Measurements from ENCODE around the gene SLC6A12.

SLC6A12 gene

DNA sequence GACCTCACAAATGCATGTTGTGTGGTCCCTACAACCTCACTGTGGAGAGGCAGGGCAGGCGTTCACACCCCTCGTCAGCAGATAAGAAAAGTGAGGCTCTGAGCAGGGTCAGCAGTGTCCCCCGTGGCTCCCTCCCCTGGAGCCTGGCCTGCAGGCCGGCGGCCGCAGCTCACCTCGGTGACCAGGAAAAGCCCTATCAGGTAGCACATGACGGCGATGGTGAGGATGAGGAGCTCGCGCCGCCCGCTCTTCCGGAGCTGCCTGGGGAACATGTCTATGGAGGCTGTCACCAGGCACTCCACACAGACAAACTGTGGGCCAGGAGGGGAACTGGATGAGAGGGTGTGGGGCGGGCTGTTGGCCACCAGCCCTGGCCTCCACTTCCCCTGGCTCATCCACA is 18.0 kb downstream of the SLC6A12 start:
- no peak overlapping the region for H3K4me3 ChIP-seq (ENCODE audit: low read depth, low read length)
- DNase-seq (ENCODE audit: low read depth) = no peak
- TF ChIP-seq, protein P1, sequence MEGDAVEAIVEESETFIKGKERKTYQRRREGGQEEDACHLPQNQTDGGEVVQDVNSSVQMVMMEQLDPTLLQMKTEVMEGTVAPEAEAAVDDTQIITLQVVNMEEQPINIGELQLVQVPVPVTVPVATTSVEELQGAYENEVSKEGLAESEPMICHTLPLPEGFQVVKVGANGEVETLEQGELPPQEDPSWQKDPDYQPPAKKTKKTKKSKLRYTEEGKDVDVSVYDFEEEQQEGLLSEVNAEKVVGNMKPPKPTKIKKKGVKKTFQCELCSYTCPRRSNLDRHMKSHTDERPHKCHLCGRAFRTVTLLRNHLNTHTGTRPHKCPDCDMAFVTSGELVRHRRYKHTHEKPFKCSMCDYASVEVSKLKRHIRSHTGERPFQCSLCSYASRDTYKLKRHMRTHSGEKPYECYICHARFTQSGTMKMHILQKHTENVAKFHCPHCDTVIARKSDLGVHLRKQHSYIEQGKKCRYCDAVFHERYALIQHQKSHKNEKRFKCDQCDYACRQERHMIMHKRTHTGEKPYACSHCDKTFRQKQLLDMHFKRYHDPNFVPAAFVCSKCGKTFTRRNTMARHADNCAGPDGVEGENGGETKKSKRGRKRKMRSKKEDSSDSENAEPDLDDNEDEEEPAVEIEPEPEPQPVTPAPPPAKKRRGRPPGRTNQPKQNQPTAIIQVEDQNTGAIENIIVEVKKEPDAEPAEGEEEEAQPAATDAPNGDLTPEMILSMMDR (IDR thresholded peaks at IDR 0.05; ENCODE audit: insufficient read depth, low read depth, low read length, missing control alignments) = no peak

DNA sequence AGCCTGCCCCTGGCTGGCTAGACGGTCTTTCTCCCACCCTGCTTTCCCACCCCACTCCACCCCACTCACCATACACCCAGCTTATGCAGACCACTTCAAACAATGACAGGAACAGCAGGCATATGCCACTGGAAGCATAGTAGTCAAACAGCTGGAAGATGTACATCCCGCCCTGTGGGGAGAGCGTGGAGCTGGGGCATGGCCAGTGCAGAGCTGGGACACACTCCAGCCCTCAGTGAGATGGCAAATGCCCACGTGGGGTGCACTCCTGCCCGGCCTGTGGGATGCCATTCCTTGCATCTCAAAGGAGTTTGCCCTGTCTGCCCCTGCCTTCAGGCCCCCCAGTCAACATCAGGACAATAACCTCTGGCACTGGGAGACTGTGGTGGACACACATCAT is 18.8 kb downstream of the SLC6A12 start:
- DNase-seq (ENCODE audit: low read depth) = no peak
- TF ChIP-seq, protein P1 (IDR thresholded peaks at IDR 0.05; ENCODE audit: insufficient read depth, low read depth, low read length, missing control alignments) = no peak
- no peak overlapping the region for H3K4me3 ChIP-seq (ENCODE audit: low read depth, low read length)

DNA sequence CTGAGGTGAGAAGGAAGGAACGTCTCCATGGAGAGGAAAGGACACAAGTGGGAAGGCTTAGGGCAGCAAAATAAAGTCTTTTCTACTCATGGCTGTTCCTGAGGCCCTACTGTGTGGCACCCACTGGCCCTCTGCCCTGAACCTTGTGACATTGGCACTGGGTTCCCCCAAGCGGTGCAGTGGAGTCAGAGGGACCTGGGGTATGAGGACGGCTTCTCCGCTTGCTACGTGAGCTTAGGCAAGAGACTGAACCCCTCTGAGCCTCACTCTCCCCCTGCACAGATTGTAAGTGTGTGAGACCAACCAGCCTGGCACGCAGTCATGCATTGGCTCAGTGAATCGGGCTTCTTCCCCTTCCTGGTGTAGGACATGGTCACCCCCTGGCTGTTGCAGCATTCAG is 19.7 kb downstream of the SLC6A12 start:
- DNase-seq (ENCODE audit: low read depth) = no peak
- no peak overlapping the region for H3K4me3 ChIP-seq (ENCODE audit: low read depth, low read length)
- TF ChIP-seq, protein P1 (IDR thresholded peaks at IDR 0.05; ENCODE audit: insufficient read depth, low read depth, low read length, missing control alignments) = no peak

DNA sequence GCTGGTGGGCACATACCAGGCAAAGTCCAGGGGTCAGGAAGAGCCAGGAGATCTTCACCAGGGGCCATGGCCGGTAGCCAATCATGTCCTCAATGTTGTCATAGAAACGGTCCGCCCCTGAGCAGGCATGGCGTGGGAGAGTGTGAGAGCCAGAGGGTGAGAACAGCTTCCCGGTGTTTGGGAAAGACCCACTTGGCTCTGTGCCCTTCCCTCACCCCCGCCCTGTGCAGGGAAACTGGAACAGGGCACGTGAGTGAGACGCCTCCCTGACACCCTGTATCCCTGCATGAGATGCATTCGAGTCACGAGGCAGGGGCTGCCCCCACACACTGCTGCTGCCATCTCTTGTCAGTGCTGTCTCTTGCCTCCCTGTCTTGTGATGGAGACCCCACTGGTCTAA is 20.7 kb downstream of the SLC6A12 start:
- no peak overlapping the region for H3K4me3 ChIP-seq (ENCODE audit: low read depth, low read length)
- TF ChIP-seq, protein P1 (IDR thresholded peaks at IDR 0.05; ENCODE audit: insufficient read depth, low read depth, low read length, missing control alignments) = no peak
- DNase-seq (ENCODE audit: low read depth) = no peak

DNA sequence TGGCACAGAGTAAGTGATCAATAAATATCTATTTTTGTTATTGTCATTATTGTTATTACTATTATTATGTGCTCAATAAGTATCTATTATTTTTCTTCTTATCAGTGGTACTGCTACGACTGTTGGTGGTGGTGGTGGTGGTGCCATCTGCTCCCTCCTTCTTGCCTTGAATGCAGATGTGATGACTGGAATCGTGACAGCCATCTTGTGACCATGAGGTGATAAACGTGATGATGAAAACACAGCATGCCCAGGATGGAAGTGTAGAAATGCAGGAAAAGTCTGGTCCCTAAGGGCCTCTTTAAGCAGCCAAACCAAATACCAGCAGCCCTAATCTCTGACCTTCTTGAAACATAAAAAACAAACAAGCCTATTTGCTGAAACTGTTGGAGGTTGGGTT is 22.4 kb downstream of the SLC6A12 start:
- DNase-seq (ENCODE audit: low read depth) = no peak
- TF ChIP-seq, protein P1 (IDR thresholded peaks at IDR 0.05; ENCODE audit: insufficient read depth, low read depth, low read length, missing control alignments) = no peak
- H3K4me3 ChIP-seq (ENCODE audit: low read depth, low read length) = no peak overlapping the region

DNA sequence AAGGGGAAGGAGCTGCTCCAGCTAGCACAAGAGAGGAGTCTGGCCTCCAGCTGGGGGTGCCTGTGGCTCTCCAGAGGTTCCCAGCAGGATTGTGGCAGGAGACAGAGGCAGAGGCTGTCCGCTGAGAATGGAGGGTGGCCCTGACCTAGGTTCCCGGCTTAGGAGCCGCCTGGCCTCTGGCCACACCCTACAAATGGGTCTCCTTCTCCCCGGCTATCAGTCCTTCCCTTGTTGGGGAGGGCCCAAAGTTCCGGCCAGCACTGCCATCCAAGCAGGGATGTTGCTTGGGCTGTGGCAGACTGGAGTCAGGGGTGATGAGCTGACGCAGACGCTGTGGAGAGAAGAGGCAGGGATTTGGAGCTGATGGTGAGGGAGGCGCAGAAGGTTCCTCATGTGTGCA is 23.1 kb downstream of the SLC6A12 start:
- no peak overlapping the region for H3K4me3 ChIP-seq (ENCODE audit: low read depth, low read length)
- no peak for DNase-seq (ENCODE audit: low read depth)
- TF ChIP-seq, protein P1 (IDR thresholded peaks at IDR 0.05; ENCODE audit: insufficient read depth, low read depth, low read length, missing control alignments) = no peak

DNA sequence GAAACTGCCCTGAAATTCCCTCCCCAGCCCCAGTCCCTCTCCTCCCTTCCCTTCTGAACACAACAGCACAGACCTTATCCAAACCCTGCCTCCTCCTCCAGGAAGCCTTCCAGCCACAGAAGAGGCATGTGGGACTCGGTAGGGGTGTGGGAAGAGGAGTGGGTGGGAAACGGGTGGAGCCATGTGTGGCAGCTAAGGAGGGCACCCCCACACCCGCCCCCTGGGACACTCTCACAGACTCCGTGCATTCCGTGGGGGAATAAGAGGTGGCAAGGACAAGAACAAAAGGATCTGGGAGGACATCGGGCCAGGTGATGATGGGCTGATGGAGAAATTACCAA is 24.4 kb downstream of the SLC6A12 start:
- no peak overlapping the region for H3K4me3 ChIP-seq (ENCODE audit: low read depth, low read length)
- no peak for DNase-seq (ENCODE audit: low read depth)

More for the DNA sequence above, 24.4 kb downstream of the SLC6A12 start:
- TF ChIP-seq, protein P1 (IDR thresholded peaks at IDR 0.05; ENCODE audit: insufficient read depth, low read depth, low read length, missing control alignments) = no peak
